Suprapubic skin (tissue), 4 donors: ENCODE results near the gene PRSS2.

Experiments used
- CTCF ChIP-seq, 2 donors: fragments of 200-600 bp in 1 of 2; fragments of 450-650 bp in 1 of 2; sonication (generic) in 1 of 2; IDR thresholded peaks; one replicate each; pipeline ENCODE4 v1.5.1; 2016 to 2019; ENCODE audit warnings: antibody characterized with exemption in 2 of 2, mild to moderate bottlenecking in 1 of 2, moderate library complexity in 1 of 2
- EP300 ChIP-seq: sonication (generic); formaldehyde crosslinking; IDR thresholded peaks from one replicate; pipeline ENCODE4 v1.6.1; 2017; ENCODE audit warnings: antibody characterized with exemption
- POLR2A ChIP-seq, 2 donors: fragments of 450-650 bp; IDR thresholded peaks; one replicate each; pipeline ENCODE4 v1.6.1; 2017; ENCODE audit warnings: antibody characterized with exemption in 2 of 2, mild to moderate bottlenecking in 2 of 2, moderate library complexity in 2 of 2
- POLR2AphosphoS5 ChIP-seq, 3 donors: sonication (generic); formaldehyde crosslinking; IDR thresholded peaks; one replicate each; pipeline ENCODE4 v1.6.1; 2017; ENCODE audit warnings: antibody characterized with exemption in 3 of 3

- TF ChIP-seq CTCF (IDR thresholded peaks at IDR 0.05) (no peak), POLR2A (IDR thresholded peaks at IDR 0.05) (no peak), EP300 (no peak), POLR2AphosphoS5 (IDR thresholded peaks at IDR 0.05) (no peak)
These were observed 20.7 kb downstream of the PRSS2 start for GRCh38 chr7:142791502-142791901.
